Measurements from ENCODE around the gene AFMID.
"Not testable (repeated sequence)": the region's sequence is repeated elsewhere in the genome, so short reads cannot be mapped to it uniquely, and the experiment has no call there.

AFMID gene

DNA sequence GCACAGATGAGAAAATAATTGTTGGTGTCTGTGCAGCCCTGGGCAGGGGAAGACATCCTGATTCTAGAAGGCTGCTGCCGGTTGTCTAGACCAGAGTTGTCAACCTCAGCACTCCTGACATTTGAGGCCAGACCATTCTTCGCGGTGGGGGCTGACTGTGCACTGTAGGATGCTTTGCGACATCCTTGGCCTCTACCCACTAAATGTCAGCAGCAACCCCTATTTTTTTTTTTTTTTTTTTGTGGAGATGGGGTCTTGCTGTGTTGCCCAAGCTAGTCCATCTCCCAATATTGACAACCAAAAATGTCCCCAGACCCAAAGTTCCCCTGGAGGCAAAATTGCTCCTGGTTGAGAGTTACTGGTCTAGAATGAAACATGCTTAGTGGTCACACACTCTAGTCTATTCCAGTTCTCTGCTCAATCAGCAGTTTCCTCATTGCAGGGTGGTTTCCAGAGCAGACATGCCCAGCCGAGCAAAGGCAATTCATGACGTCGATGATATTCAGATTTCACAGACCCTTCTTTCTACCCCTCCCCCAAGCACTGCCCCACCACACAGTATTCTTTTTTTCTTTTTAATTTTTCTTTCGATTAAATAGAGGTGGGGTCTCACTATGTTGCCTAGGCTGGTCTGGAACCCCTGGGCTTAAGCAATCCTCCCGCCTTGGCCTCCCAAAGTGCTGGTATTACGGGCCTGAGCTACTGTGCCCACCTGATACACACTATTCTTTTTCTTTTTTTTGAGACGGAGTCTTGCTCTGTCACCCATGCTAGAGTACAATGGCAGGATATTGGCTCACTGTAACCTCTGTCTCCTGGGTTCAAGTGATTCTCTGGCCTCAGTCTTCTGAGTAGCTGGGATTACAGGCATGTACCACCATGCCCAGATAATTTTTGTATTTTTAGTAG, 32.0 kb upstream of the AFMID start:
- no peak for DNase-seq (ENCODE audit: low read depth in 3 of 3)

DNA sequence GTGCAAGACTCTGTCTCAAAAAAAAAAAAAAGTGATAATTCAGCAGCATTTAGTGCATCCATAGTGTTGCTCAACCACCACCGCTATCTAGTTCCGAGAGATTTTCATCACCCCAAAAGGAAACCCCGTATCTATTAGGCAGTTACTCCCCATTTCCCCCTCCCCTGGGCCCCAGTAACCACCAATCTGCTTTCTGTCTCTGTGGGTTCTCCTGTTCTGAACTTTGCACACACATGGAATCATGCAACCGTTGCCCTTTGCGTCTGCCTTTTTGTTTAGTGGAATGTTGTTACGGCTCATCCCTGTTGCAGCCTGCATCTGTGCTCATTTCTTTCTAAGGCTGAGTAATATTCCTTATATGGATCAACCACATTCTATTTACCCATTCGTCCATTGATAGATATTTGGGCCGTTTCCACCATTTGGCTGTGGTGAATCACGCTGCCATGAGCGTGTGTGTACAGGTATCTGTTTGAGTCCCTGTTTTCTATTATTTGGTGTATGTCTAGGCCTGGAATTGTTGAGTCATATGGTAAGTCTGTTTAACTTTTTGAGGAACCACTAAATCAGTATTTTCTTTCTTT, 27.5 kb upstream of the AFMID start:
- DNase-seq (ENCODE audit: low read depth in 3 of 3), result no peak

DNA sequence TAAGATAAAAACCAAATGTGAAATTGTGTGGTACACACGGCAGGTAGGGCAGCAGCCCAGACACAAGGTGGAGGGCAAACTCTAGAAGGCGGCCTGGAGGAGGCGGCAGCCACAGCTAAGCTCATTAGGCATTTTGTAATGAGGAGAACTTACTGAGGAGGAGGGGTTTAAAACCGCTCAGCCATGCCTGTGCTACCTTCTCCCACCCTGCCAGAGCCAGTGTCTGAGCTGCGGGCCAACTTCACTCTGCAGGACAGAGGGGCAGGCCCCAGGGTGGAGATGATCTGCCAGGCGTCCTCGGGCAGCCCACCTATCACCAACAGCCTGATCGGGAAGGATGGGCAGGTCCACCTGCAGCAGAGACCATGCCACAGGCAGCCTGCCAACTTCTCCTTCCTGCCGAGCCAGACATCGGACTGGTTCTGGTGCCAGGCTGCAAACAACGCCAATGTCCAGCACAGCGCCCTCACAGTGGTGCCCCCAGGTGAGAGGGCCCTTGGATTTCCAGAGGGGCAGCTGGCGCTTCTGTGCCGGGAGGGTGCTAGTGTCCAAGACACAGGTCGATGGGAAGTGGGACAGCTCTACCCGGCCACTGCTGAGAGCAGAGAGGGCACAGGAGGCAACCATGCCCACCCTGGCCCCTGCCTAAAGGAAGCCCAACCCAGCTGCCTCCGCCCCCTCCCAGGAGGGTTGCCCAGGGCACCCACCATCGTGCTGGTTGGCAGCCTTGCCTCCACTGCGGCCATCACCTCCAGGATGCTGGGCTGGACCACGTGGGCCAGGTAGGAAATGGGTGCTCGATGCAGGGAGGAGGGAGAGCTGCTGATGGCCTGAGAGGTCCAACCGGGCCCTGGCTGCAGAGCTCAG, 23.0 kb upstream of the AFMID start:
- DNase-seq (ENCODE audit: low read depth in 3 of 3), result no peak

DNA sequence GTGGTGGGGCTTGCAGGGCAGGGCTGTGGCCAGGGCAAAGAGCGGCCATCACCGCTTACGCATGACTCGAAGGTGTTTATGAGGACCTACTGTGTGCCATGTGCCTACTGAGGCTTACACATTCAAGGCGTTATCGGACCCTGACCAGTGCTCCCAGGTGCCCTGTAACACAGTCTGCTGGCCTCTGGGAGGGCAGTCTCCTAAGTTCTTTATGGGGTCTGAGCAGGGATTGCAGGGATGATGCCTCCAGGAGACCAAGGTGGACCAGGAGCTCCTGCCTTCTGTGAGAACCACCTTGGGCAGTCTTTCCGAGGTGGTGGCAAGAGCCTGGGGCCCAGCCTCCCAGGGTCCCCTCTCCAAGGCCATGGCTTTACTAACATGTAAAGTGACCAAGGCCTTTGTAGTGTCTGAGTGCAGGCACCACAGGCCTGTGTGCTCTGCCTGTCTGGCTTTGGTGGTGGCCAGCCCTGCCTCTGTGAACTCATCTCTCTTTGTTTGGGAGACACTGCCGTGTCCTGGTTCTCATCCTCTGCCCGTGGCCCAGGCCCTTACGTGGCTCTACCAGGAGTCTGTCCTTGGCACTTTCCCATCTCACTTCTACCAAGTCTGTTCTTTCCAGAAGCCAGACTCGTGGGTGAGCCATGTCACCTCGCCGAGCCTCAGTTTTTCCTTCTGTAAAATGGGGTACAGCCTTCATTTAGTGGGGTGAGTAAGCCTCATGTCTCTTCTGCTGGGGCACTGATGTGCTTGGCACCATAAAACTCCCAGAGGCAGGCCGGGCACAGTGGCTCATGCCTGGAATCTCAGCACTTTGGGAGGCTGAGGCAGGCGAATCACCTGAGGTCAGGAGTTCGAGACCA, 22.2 kb upstream of the AFMID start:
- no peak for DNase-seq (ENCODE audit: low read depth in 3 of 3)

DNA sequence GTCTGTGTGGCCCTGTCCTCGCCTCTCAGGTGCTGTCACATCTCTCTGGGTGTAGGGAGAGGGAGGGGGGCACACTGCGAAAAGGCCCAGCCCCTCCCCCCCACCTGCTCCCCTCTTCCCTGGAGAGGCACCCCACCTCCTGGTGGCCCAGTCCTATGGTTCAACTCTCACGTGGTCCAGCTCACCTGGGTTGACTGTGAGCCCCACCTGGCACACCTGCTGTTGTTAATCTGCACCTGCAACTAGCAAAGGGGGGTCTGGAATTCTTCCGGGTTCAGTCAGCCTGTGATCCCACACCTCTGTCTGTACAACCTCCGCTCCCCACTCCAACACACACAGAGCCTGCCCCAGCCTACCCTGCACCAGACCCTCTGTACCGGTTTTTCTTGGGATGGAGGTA, 20.7 kb upstream of the AFMID start:
- DNase-seq (ENCODE audit: low read depth in 3 of 3), result no peak

DNA sequence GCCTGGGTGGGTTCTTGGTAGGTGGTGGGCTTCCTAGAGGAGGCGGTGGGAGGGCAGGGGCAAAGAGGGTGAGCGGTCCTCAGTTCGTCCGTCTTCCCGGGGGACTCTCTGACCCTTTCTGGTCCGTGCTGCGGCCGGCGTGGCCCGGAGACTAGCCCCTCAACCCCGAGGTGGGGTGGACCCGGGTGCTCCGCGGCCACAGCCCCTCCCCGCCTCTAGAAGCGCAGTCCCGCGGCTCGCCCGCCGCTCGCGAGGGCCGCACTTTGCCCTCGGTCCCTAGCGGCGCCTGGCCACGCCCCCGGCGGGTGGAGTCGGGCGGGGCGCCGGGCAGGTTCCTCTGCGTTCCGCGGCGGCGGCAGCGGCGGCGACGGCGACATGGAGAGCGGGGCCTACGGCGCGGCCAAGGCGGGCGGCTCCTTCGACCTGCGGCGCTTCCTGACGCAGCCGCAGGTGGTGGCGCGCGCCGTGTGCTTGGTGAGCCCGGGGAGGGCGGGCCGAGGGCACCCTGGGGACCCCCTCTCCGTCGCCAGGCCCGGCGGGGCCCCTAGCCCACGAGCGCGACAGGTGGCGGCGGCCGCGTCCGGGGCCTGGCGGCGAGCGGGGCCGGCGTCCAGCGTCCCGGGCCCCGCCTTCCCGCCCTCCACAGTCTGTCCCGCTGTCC, 18.8 kb upstream of the AFMID start, which contains the start of gene SYNGR2:
Gene SYNGR2, plus strand, starts transcription at position 340 of the 661 bp plus-strand sequence. Its CDS starts 36 bp downstream, at position 376.
- DNase-seq (ENCODE audit: low read depth in 3 of 3), result peak; percentile 72 to 85 (median 80)

DNA sequence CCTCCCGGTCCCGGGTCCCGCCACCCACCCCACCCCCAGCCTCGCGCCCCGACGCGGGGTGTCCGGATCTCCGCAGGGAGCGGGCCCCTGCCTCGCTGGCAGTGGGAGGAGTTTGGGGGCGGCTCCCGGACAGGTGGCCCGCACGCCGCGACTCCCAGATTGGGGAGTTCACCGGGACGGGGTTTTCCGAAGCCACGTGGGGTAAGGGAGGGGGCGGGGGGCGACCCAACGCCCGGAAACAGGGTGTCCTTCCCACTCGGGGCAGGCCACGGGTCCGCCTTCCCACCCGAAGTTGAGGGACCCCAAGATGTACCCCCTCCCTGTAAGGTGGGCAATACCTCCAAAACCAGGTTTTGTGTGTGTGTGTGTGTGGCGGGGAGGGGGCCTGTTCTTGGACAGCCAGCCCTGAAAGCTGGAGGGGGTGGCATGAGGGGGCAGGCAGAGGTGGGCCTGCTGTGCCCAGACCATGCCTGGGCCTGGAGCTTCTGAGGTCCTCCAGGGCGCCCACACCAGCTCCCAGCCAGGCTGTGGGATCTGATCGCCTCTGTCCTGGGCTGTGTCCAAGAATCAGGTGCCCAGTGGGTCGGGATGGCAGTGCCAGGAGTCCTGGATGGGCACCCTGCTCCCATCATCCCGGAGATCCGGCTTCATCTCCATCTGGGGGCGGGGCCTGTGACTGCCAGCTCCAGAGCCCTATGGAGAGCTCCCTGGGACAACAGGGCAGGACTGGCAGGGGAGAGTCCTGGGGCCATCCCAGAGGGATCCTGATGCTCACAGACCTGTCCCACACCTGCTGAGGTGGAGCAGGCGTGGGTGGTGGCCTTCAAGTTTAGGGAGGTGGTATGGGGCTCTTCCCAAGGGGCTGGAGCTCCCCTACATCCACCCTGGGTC, 18.0 kb upstream of the AFMID start:
- peak; percentile 35 to 66 (median 36) for DNase-seq (ENCODE audit: low read depth in 3 of 3)

DNA sequence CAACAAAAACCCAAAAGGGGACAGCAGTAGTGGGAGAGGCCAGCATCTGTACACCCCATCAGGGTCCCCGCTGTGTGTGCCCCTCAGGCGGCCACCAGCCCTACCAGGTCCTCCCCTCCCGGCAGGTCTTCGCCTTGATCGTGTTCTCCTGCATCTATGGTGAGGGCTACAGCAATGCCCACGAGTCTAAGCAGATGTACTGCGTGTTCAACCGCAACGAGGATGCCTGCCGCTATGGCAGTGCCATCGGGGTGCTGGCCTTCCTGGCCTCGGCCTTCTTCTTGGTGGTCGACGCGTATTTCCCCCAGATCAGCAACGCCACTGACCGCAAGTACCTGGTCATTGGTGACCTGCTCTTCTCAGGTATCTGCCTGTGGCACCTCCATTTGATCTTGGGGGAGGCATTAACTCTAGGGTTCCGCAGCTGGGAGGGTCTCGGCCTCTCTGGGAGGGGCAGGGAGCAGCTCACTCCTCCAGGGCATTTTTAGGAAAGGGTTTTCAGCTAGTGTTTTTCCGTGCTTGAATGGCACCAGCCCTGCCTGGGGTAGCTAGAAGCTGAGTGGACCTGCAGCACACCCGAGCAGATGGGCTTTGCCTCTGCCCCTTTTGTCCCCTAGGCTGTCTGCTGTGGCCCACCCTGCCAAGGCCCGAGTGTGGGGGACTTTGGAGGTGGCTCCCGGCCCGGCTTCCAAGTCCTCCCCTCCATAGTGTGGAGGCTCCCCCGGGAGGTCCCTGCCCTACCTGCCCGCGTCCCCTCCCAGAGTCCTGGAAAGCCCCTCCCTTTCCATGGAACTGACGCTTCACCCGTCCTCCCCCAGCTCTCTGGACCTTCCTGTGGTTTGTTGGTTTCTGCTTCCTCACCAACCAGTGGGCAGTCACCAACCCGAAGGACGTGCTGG, 16.2 kb upstream of the AFMID start:
- no peak for DNase-seq (ENCODE audit: low read depth in 3 of 3)

DNA sequence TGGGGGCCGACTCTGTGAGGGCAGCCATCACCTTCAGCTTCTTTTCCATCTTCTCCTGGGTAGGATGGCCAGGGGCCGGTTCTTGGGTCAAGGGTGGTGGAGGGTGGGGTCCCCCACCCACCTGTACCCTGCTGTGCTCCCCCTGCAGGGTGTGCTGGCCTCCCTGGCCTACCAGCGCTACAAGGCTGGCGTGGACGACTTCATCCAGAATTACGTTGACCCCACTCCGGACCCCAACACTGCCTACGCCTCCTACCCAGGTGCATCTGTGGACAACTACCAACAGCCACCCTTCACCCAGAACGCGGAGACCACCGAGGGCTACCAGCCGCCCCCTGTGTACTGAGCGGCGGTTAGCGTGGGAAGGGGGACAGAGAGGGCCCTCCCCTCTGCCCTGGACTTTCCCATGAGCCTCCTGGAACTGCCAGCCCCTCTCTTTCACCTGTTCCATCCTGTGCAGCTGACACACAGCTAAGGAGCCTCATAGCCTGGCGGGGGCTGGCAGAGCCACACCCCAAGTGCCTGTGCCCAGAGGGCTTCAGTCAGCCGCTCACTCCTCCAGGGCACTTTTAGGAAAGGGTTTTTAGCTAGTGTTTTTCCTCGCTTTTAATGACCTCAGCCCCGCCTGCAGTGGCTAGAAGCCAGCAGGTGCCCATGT, 15.4 kb upstream of the AFMID start:
- not testable (repeated sequence) for DNase-seq (ENCODE audit: low read depth in 3 of 3)

DNA sequence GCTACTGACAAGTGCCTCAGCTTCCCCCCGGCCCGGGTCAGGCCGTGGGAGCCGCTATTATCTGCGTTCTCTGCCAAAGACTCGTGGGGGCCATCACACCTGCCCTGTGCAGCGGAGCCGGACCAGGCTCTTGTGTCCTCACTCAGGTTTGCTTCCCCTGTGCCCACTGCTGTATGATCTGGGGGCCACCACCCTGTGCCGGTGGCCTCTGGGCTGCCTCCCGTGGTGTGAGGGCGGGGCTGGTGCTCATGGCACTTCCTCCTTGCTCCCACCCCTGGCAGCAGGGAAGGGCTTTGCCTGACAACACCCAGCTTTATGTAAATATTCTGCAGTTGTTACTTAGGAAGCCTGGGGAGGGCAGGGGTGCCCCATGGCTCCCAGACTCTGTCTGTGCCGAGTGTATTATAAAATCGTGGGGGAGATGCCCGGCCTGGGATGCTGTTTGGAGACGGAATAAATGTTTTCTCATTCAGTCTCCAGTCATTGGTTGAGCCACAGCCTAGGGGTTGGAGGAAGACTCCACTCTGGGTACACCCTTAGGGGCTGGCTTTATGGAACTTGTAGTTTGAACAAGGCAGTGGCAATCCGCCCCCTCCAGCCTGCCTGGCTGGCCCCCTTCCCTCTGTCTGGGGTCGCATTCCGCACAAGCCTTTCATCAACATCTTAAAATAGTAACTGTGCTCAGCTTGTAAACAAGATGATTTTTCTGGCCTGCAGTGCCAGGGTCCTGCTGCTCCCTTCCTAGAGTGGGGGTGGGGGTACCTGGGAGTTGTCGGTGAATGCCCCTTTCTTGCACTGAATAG, 14.7 kb upstream of the AFMID start:
- DNase-seq (ENCODE audit: low read depth in 3 of 3), result no peak

DNA sequence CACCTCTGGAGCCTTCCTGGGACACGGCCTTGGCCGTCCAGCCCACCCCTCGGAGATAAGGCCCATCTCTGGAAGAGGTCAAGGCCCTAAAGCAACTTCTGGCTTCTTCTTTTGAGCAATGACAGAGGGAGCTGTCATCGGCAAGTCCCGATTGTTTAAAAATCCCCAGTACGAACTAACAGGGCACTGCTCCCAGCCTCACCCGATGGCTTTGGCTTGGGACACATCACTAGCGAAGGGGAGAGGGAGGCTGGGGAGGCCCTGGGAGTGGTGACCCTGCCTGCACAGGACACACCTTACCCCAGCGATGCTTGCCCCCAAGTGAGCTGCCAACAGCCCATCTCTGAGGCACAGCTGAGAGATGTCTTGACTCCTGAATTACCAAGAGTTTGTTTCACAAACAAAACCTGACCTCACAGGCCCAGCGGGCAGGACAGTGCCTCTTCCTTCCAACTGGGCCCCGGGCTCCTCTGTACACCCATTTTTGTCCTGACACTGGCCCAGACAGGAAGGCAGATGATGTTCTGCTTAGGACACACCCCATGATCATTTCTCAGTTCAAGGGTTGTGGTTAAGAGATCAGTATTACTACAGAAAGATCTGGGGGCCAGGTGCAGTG, 14.0 kb upstream of the AFMID start:
- no peak for DNase-seq (ENCODE audit: low read depth in 3 of 3)

DNA sequence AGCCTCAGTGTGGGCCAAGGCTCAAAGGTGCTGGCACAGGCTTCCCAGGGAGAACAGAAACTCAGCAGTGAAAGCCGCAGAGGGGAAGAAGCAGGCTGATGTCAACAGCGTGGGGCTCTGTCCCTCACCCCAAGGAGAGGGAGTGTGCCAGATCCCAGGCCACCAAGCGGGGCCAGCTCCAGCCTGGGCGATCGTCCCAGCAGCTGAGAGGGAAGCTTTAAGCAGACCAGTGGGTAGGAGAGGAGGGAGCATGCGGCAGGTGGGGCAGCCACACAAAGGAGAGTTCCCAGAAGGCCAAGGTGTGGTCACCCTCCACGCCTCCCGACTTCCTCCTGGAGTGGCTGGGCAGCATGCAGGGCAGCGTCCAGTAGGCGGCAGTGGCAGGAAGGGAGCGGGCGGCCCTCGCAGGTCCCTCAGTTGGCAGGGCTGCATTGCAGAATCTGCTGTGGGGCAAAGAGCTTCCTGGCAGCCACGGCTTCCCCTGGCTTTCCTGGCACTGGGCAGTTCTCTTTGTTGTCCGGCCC, 12.8 kb upstream of the AFMID start:
- no peak for DNase-seq (ENCODE audit: low read depth in 3 of 3)

DNA sequence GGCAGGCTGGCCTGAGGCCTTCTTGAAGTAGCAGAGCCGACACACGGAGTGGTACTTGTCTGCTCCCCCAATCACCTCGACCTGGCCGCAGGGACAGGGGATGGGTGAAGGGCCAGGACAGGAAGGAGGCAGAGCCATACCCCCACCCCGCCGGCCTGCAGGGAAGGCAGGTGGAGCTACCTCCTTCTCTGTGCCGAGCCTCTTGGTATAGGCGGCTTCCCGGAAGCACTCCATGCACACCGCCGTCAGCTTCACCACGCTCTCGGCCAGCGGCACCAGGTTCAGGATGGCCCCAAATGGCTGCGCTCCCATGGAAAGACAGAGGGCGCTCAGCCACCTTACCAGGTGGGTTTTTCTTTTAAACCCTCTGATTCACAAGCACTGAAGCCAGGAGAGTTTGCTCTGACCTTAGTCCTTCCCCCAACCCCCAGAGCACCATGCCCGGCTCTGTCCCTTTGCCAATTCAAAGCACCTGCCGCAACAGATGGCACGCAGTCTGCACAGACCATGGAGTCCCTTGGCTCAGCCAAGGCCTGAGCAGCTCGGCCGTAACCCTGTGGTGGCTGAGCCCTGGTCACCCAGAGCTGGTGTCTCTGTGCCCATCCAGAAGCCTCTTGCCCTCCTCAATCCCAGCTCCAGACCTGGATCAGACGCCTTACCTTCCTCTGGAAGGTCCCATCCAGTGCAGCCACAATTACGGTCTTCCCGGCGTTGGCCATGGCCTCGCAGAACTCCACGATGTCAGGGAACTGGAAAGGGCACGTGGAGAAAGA, 12.1 kb upstream of the AFMID start:
- DNase-seq (ENCODE audit: low read depth in 3 of 3), result no peak

DNA sequence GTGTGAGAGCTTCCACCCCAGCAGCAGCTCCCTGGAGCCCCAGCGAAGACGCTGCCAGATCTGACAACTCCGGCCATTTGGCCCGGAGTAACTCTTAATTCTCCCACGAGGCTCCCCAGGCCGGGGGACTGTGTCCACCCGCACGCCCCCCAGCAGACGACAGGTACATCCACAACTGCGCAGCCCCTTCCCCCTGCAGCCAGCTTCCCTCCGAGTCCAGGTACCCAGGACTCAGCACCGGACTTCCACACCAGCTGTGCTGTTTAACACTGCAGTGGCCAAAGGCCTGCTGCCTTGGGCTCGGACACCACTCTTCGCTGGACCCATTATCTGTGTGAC, 11.6 kb upstream of the AFMID start:
- DNase-seq (ENCODE audit: low read depth in 3 of 3), result no peak

DNA sequence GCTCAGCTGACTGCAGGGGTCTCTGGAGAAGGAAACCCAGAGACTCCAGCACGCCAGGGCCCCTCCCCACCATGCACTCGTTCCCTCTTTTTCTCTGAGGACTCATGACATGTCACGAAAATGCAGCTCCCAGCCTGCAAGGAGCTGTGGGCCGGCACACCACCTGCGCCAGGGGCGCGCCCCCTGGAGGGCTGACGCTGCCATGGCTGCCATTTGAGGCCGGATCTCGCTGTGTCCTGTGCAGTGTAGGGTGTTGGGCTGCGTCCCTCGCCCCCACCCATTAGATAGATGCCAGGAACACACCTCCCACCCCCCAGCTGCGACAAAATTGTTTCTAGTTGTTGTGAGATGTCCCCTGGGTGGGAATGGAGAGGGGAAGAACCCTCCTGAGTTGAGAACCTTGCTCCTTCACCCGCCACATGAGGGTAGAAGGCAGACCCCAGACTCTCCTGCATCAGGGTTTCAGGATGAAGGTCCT, 10.6 kb upstream of the AFMID start:
- DNase-seq (ENCODE audit: low read depth in 3 of 3), result peak; percentile 60 to 73 (median 65)

DNA sequence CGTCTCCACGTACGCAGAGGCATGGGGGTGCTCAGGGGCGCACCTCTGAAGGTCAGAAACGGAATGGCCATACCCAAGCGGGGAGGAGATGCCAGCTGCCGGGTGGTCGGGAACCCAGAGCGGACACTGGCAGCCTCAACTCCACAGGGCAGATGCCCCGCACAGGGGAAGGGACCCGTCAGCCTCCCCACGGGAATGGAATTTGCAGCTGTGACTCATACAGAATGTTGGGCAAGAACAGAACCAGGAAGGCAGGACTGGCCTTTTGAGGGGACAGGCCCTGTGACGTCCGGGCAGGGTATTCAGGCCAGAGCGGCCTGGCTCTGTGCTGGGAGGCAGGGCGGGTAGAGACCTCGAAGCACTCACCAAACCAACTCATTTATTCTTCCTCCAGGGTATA, 7.8 kb upstream of the AFMID start:
- no peak for DNase-seq (ENCODE audit: low read depth in 3 of 3)
